CD4-positive, alpha-beta T cell treated with Interleukin-17A for 4 hours (primary cell): ENCODE measurements around the gene LPP.
"Not testable (repeated sequence)": the region's sequence is repeated elsewhere in the genome, so short reads cannot be mapped to it uniquely, and the experiment has no call there.

Experiments used
- DNase-seq: peaks from one replicate; pipeline ENCODE4 v3.0.0-alpha.2; 2020; ENCODE audit warnings: mixed read lengths

Gene LPP

GRCh38 chr3:188154014-188154808 lies at the start of gene LPP:
LPP (plus strand) TSS chr3:188154157; CDS start chr3:188406121, 251,964 bp downstream.
- DNase-seq: peak; percentile 83

- no peak for DNase-seq
Observed at GRCh38 chr3:188106006-188106405, 48.0 kb upstream of the LPP start.

GRCh38 chr3:188106454-188106853 lies 47.5 kb upstream of the LPP start:
- no peak for DNase-seq

- DNase-seq: no peak
Observed at GRCh38 chr3:188106887-188107830, 46.8 kb upstream of the LPP start.

- no peak for DNase-seq
Observed at GRCh38 chr3:188108703-188109412, 45.1 kb upstream of the LPP start.

GRCh38 chr3:188111002-188111584 lies 42.9 kb upstream of the LPP start:
- DNase-seq: no peak

GRCh38 chr3:188113756-188114155 lies 40.2 kb upstream of the LPP start:
- DNase-seq: no peak

- DNase-seq: no peak
Observed at GRCh38 chr3:188119846-188120245, 34.1 kb upstream of the LPP start.

- no peak for DNase-seq
Observed at GRCh38 chr3:188122571-188123169, 31.3 kb upstream of the LPP start.

GRCh38 chr3:188123170-188123905 lies 30.6 kb upstream of the LPP start:
- no peak for DNase-seq

GRCh38 chr3:188124184-188124583 lies 29.8 kb upstream of the LPP start:
- no peak for DNase-seq

- DNase-seq: no peak
Observed at GRCh38 chr3:188125076-188125475, 28.9 kb upstream of the LPP start.

- DNase-seq: no peak
Observed at GRCh38 chr3:188126276-188126675, 27.7 kb upstream of the LPP start.

- no peak for DNase-seq
Observed at GRCh38 chr3:188126934-188127333, 27.0 kb upstream of the LPP start.

GRCh38 chr3:188128905-188129304 lies 25.1 kb upstream of the LPP start:
- no peak for DNase-seq

- not testable (repeated sequence) for DNase-seq
Observed at GRCh38 chr3:188131023-188131422, 22.9 kb upstream of the LPP start.

- no peak for DNase-seq
Observed at GRCh38 chr3:188133219-188133618, 20.7 kb upstream of the LPP start.

- no peak for DNase-seq
Observed at GRCh38 chr3:188133646-188134045, 20.3 kb upstream of the LPP start.

GRCh38 chr3:188134079-188134478 lies 19.9 kb upstream of the LPP start:
- DNase-seq: no peak

- no peak for DNase-seq
Observed at GRCh38 chr3:188134856-188135255, 19.1 kb upstream of the LPP start.

- DNase-seq: no peak
Observed at GRCh38 chr3:188135271-188135670, 18.7 kb upstream of the LPP start.

GRCh38 chr3:188137051-188137450 lies 16.9 kb upstream of the LPP start:
- DNase-seq: no peak
